Upper lobe of left lung (tissue), 6 donors: ENCODE results near the gene CDCP2. TPM values are rescaled to one million over a fixed set of nuclear protein-coding genes. Genes with fewer than 3 reads are reported as not detected.

Source experiments
- ATAC-seq, 2 donors: fragments of 200-7000 bp; cut with Tn5 transposase; one replicate each; pipeline ENCODE4 v1.9.1; 2022; ENCODE audit warnings: mild to moderate bottlenecking in 2 of 2, moderate library complexity in 2 of 2; ENCODE audit not compliant: low FRiP score in 2 of 2
- DNase-seq, 2 donors: peaks; one replicate each; pipeline ENCODE4 v3.0.0-alpha.2; 2019 to 2020
- H3K27ac ChIP-seq, 4 donors: fragments of 200-600 bp; sonication (generic); one replicate each; pipeline ENCODE4 v1.5.1; 2016 to 2019
- H3K27me3 ChIP-seq, 4 donors: fragments of 200-600 bp; sonication (generic); one replicate each; pipeline ENCODE4 v1.5.1; 2017 to 2019
- H3K36me3 ChIP-seq, 4 donors: fragments of 200-600 bp; sonication (generic); one replicate each; pipeline ENCODE4 v1.5.1; 2016 to 2019
- H3K4me1 ChIP-seq, 4 donors: fragments of 200-600 bp; sonication (generic); one replicate each; pipeline ENCODE4 v1.5.1; 2018 to 2019
- H3K4me3 ChIP-seq, 4 donors: fragments of 200-600 bp; sonication (generic); one replicate each; pipeline ENCODE4 v1.5.1; 2017 to 2019; ENCODE audit warnings: mild to moderate bottlenecking in 2 of 4, moderate library complexity in 1 of 4
- H3K9me3 ChIP-seq, 4 donors: fragments of 200-600 bp; sonication (generic); one replicate each; pipeline ENCODE4 v1.5.1; 2018 to 2019
- CTCF ChIP-seq, 6 experiments: fragments of 450-650 bp in 4 of 6; fragments of 200-600 bp in 2 of 6; sonication (generic) in 2 of 6; IDR thresholded peaks; one replicate each; pipeline ENCODE4 v1.5.1; 2016 to 2019; ENCODE audit warnings: antibody characterized with exemption in 6 of 6
- EP300 ChIP-seq, 4 donors: sonication (generic); formaldehyde crosslinking; IDR thresholded peaks; one replicate each; pipeline ENCODE4 v1.5.1; 2017; ENCODE audit warnings: antibody characterized with exemption in 4 of 4, control low read depth in 2 of 4
- POLR2A ChIP-seq, 4 donors: fragments of 450-650 bp; IDR thresholded peaks; one replicate each; pipeline ENCODE4 v1.5.1; 2016 to 2017; ENCODE audit warnings: antibody characterized with exemption in 4 of 4, mild to moderate bottlenecking in 2 of 4
- POLR2AphosphoS5 ChIP-seq, 2 donors: sonication (generic); formaldehyde crosslinking; IDR thresholded peaks; one replicate each; pipeline ENCODE4 v1.5.1; 2017; ENCODE audit warnings: antibody characterized with exemption in 2 of 2
- WGBS, 2 donors: methylation state at CpG; one replicate each; pipeline ENCODE4 v1.1.5; 2017 to 2018; 5-methylcytosine and 5-hydroxymethylcytosine counted together
- total RNA-seq, 6 donors: library from RNA; depleted of rRNA in 4 of 6; stranded (reverse); fragments of >200 nt in 4 of 6; gene quantifications; one replicate each; pipeline versions ENCODE4 v1.1.0 to v1.2.1, GENCODE V29; 2016 to 2021
- donor health status: DM: no; HTN: no; CAD: no; lungs with moderate emphysema.
- donor health status: DM: no; HTN: yes; CAD: no; lungs with severe emphysema.

CDCP2 gene
- total RNA-seq, 6 donors from 2014 or later: not detected

- H3K4me1 ChIP-seq: no peaks in the 10 kb centered on the region
- ATAC-seq (no peak), DNase-seq (no peak)
- no peaks in the 10 kb centered on the region for H3K9me3 ChIP-seq
- H3K36me3 ChIP-seq: peaks cover 0 to 51% (median 24%) of the 10 kb centered on the region in 4 donors
- TF ChIP-seq POLR2A (IDR thresholded peaks at IDR 0.05) (no peak), CTCF (IDR thresholded peaks at IDR 0.05) (no peak), EP300 (IDR thresholded peaks at IDR 0.05) (no peak), POLR2AphosphoS5 (IDR thresholded peaks at IDR 0.05) (no peak)
- H3K4me3 ChIP-seq: no peak overlapping the region
- no peak overlapping the region for H3K27ac ChIP-seq
- no peaks in the 10 kb centered on the region for H3K27me3 ChIP-seq
- 100% methylated on average over 1 of the region's 1 CpG for WGBS, 2 donors
These were observed 38.7 kb upstream of the CDCP2 start for GRCh38 chr1:54191525-54191924.

GRCh38 chr1:54190526-54190925, 37.7 kb upstream of the CDCP2 start:
- DNase-seq (peak in 1 of 2 donors; percentile 61), ATAC-seq (peak in 1 of 2 donors; percentile 26)
- no peak overlapping the region for H3K27ac ChIP-seq
- no peak overlapping the region for H3K4me3 ChIP-seq
- H3K27me3 ChIP-seq: no peaks in the 10 kb centered on the region
- no peaks in the 10 kb centered on the region for H3K4me1 ChIP-seq
- TF ChIP-seq EP300 (IDR thresholded peaks at IDR 0.05): no peak
- no peak for TF ChIP-seq POLR2AphosphoS5 (IDR thresholded peaks at IDR 0.05)
- TF ChIP-seq POLR2A (IDR thresholded peaks at IDR 0.05): no peak
- no peak for TF ChIP-seq CTCF (IDR thresholded peaks at IDR 0.05)
- H3K36me3 ChIP-seq: peaks cover 0 to 48% (median 22%) of the 10 kb centered on the region in 4 donors
- WGBS, 2 donors: 92 to 100% methylated on average over 5 to 9 of the region's 9 CpGs
- H3K9me3 ChIP-seq: no peaks in the 10 kb centered on the region

GRCh38 chr1:54188291-54188690, 35.5 kb upstream of the CDCP2 start:
- DNase-seq: no peak
- Histone ChIP-seq H3K9me3 (no peaks in the 10 kb centered on the region), H3K4me3 (no peak overlapping the region), H3K27ac (no peak overlapping the region), H3K36me3 (peaks cover 0 to 31% (median 18%) of the 10 kb centered on the region in 4 donors), H3K27me3 (no peaks in the 10 kb centered on the region), H3K4me1 (no peaks in the 10 kb centered on the region)
- TF ChIP-seq CTCF (IDR thresholded peaks at IDR 0.05) (no peak), POLR2A (IDR thresholded peaks at IDR 0.05) (no peak), POLR2AphosphoS5 (IDR thresholded peaks at IDR 0.05) (no peak), EP300 (IDR thresholded peaks at IDR 0.05) (no peak)
- 60 to 92% methylated on average over 1 of the region's 1 CpG for WGBS, 2 donors
- ATAC-seq: no peak

GRCh38 chr1:54186056-54186455, 33.3 kb upstream of the CDCP2 start:
- no peaks in the 10 kb centered on the region for H3K4me1 ChIP-seq
- no peak for TF ChIP-seq EP300 (IDR thresholded peaks at IDR 0.05)
- TF ChIP-seq POLR2A (IDR thresholded peaks at IDR 0.05): no peak
- TF ChIP-seq CTCF (IDR thresholded peaks at IDR 0.05): no peak
- no peak for TF ChIP-seq POLR2AphosphoS5 (IDR thresholded peaks at IDR 0.05)
- 93 to 100% methylated on average over 3 of the region's 3 CpGs for WGBS, 2 donors
- H3K27me3 ChIP-seq: no peaks in the 10 kb centered on the region
- H3K9me3 ChIP-seq: no peaks in the 10 kb centered on the region
- DNase-seq (no peak), ATAC-seq (no peak)
- H3K36me3 ChIP-seq: peaks cover 0 to 28% (median 17%) of the 10 kb centered on the region in 4 donors
- H3K27ac ChIP-seq: no peak overlapping the region
- no peak overlapping the region for H3K4me3 ChIP-seq

GRCh38 chr1:54180701-54181360, 28.0 kb upstream of the CDCP2 start:
- Histone ChIP-seq H3K4me3 (no peak overlapping the region), H3K9me3 (no peaks in the 10 kb centered on the region), H3K4me1 (no peaks in the 10 kb centered on the region), H3K36me3 (peaks cover 0 to 10% (median 4%) of the 10 kb centered on the region in 4 donors), H3K27me3 (no peaks in the 10 kb centered on the region), H3K27ac (no peak overlapping the region)
- no peak for DNase-seq
- TF ChIP-seq POLR2A (IDR thresholded peaks at IDR 0.05): no peak
- no peak for TF ChIP-seq POLR2AphosphoS5 (IDR thresholded peaks at IDR 0.05)
- no peak for TF ChIP-seq CTCF (IDR thresholded peaks at IDR 0.05)
- no peak for TF ChIP-seq EP300 (IDR thresholded peaks at IDR 0.05)
- WGBS, 2 donors: 94 to 96% methylated on average over 5 of the region's 5 CpGs
- ATAC-seq: no peak
